ENCODE data around the gene BACH2. TPM values are rescaled to one million over a fixed set of nuclear protein-coding genes. Genes with fewer than 3 reads are reported as not detected.

The BACH2 gene
- polyA plus RNA-seq, 1 of the 3 experiments (the other 2 are of a cell fraction) = 0.46 TPM

DNA sequence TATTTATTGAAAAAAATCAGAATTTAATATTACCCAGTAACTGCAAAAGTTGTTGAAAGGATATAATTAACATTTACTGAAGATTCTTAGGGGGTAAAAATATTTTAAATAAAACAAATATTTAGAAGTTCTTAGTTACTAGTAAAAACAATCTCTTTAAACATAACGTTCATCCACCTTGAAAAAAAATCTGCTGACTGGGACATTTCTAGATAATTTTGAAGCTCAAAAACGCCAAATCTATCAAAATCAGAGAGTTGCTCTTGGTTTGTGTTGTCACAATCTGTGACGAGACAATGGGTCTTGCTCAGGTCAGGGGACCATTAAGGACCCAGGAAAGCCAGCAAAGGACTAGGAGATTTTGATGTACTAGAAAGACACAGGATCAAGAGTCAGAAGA, 177.0 kb downstream of the BACH2 start:
- H3K9ac ChIP-seq = no peak overlapping the region
- H3K9me3 ChIP-seq = no peaks in the 10 kb centered on the region
- WGBS (ENCODE audit: low lambda C conversion rate) = 71% methylated on average over 3 of the region's 3 CpGs
- DNase-seq = no peak
- H3K79me2 ChIP-seq (ENCODE audit: insufficient read depth) = no peaks in the 10 kb centered on the region
- H3K4me2 ChIP-seq = no peak overlapping the region
- H3K27ac ChIP-seq (ENCODE audit: low read depth in 2 of 2, low read length in 1 of 2) = no peak overlapping the region
- ChIA-PET CTCF (interaction anchor here (0.9 to 1.7 kb wide), 3 partner anchors 10 to 357 kb away, joined by 3 to 4 read pairs (median 3); no protein-coding TSS in a partner anchor), POLR2A (no interaction called here)
- H3K4me3 ChIP-seq (ENCODE audit: low read depth in 2 of 2, low read length in 1 of 2) = no peak overlapping the region
- no peaks in the 10 kb centered on the region for H3K9me2 ChIP-seq
- H3F3A ChIP-seq (replicated peaks; ENCODE audit: insufficient read depth) = no peaks in the 10 kb centered on the region
- no peaks in the 10 kb centered on the region for H3K27me3 ChIP-seq (ENCODE audit: insufficient read depth)
- no peaks in the 10 kb centered on the region for H4K20me1 ChIP-seq (ENCODE audit: insufficient read depth)
- H2AFZ ChIP-seq (ENCODE audit: low read depth) = no peak overlapping the region
- no peaks in the 10 kb centered on the region for H3K4me1 ChIP-seq (ENCODE audit: control insufficient read depth in 1 of 2, insufficient read depth in 2 of 2, low read depth in 1 of 2, low read length in 1 of 2)
- H3K36me3 ChIP-seq (replicated peaks in 1 of 2; ENCODE audit: control insufficient read depth in 1 of 2, insufficient read depth in 2 of 2, low read length in 1 of 2) = no peaks in the 10 kb centered on the region
- TF ChIP-seq, protein P1, sequence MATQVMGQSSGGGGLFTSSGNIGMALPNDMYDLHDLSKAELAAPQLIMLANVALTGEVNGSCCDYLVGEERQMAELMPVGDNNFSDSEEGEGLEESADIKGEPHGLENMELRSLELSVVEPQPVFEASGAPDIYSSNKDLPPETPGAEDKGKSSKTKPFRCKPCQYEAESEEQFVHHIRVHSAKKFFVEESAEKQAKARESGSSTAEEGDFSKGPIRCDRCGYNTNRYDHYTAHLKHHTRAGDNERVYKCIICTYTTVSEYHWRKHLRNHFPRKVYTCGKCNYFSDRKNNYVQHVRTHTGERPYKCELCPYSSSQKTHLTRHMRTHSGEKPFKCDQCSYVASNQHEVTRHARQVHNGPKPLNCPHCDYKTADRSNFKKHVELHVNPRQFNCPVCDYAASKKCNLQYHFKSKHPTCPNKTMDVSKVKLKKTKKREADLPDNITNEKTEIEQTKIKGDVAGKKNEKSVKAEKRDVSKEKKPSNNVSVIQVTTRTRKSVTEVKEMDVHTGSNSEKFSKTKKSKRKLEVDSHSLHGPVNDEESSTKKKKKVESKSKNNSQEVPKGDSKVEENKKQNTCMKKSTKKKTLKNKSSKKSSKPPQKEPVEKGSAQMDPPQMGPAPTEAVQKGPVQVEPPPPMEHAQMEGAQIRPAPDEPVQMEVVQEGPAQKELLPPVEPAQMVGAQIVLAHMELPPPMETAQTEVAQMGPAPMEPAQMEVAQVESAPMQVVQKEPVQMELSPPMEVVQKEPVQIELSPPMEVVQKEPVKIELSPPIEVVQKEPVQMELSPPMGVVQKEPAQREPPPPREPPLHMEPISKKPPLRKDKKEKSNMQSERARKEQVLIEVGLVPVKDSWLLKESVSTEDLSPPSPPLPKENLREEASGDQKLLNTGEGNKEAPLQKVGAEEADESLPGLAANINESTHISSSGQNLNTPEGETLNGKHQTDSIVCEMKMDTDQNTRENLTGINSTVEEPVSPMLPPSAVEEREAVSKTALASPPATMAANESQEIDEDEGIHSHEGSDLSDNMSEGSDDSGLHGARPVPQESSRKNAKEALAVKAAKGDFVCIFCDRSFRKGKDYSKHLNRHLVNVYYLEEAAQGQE (IDR thresholded peaks at IDR 0.05; ENCODE audit: low read depth, low read length) = no peak
- TF ChIP-seq FOSL2 (IDR thresholded peaks at IDR 0.05; ENCODE audit: borderline replicate concordance, low read depth) (no peak), ELF1 (IDR thresholded peaks at IDR 0.05) (no peak), TEAD4 (IDR thresholded peaks at IDR 0.05; ENCODE audit: borderline replicate concordance, insufficient read depth) (no peak), NRF1 (IDR thresholded peaks at IDR 0.05; ENCODE audit: low read depth, low read length) (no peak), CHD2 (IDR thresholded peaks at IDR 0.05; ENCODE audit: low read length, partially characterized antibody) (no peak), GABPA (IDR thresholded peaks at IDR 0.05; ENCODE audit: low read depth) (no peak), EZH2phosphoT487 (IDR thresholded peaks at IDR 0.05; ENCODE audit: borderline replicate concordance, low read depth) (no peak), TCF12 (IDR thresholded peaks at IDR 0.05) (no peak), MEF2A (IDR thresholded peaks at IDR 0.05; ENCODE audit: borderline replicate concordance, low read depth) (no peak), RCOR1 (IDR thresholded peaks at IDR 0.05; ENCODE audit: low read length) (no peak), GATA2 (CRISPR knock-in tag; IDR thresholded peaks at IDR 0.05) (no peak)
- TF ChIP-seq, protein P2, sequence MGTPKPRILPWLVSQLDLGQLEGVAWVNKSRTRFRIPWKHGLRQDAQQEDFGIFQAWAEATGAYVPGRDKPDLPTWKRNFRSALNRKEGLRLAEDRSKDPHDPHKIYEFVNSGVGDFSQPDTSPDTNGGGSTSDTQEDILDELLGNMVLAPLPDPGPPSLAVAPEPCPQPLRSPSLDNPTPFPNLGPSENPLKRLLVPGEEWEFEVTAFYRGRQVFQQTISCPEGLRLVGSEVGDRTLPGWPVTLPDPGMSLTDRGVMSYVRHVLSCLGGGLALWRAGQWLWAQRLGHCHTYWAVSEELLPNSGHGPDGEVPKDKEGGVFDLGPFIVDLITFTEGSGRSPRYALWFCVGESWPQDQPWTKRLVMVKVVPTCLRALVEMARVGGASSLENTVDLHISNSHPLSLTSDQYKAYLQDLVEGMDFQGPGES (IDR thresholded peaks at IDR 0.05; ENCODE audit: low read depth, low read length) = no peak

DNA sequence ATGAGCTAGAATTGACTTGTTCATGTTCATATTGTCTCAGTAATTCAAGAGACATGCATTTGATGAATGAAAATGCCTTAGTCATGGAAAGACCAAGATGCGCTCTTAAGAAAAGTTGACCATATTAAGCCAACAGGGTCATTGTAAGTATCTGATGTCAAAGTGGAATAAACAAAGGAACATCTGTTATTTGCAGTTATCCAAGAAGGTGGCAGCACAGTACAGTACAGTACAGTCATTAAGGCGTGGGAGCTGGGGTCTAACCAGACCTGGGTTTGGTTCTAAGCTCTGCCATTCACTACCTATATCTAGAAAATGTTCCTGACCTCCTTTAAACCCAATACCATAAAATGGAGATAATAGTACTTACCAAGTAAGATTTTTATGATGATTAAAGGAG, 178.1 kb downstream of the BACH2 start:
- no peaks in the 10 kb centered on the region for H3F3A ChIP-seq (replicated peaks; ENCODE audit: insufficient read depth)
- no peaks in the 10 kb centered on the region for H3K27me3 ChIP-seq (ENCODE audit: insufficient read depth)
- DNase-seq = no peak
- H2AFZ ChIP-seq (ENCODE audit: low read depth) = no peak overlapping the region
- no peaks in the 10 kb centered on the region for H3K9me3 ChIP-seq
- no peak overlapping the region for H3K9ac ChIP-seq
- CTCF ChIA-PET = interaction anchor here (0.8 to 1.7 kb wide), 4 partner anchors 14 to 358 kb away, joined by 3 to 4 read pairs (median 3); no protein-coding TSS in a partner anchor
- no peaks in the 10 kb centered on the region for H3K36me3 ChIP-seq (replicated peaks in 1 of 2; ENCODE audit: control insufficient read depth in 1 of 2, insufficient read depth in 2 of 2, low read length in 1 of 2)
- WGBS (ENCODE audit: low lambda C conversion rate) = 87% methylated on average over 2 of the region's 2 CpGs
- POLR2A ChIA-PET = no interaction called here
- H3K27ac ChIP-seq (ENCODE audit: low read depth in 2 of 2, low read length in 1 of 2) = no peak overlapping the region
- no peaks in the 10 kb centered on the region for H4K20me1 ChIP-seq (ENCODE audit: insufficient read depth)
- H3K79me2 ChIP-seq (ENCODE audit: insufficient read depth) = no peaks in the 10 kb centered on the region
- no peak overlapping the region for H3K4me2 ChIP-seq
- H3K4me3 ChIP-seq (ENCODE audit: low read depth in 2 of 2, low read length in 1 of 2) = no peak overlapping the region
- H3K4me1 ChIP-seq (ENCODE audit: control insufficient read depth in 1 of 2, insufficient read depth in 2 of 2, low read depth in 1 of 2, low read length in 1 of 2) = no peaks in the 10 kb centered on the region
- TF ChIP-seq FOSL2 (IDR thresholded peaks at IDR 0.05; ENCODE audit: borderline replicate concordance, low read depth) (no peak), EZH2phosphoT487 (IDR thresholded peaks at IDR 0.05; ENCODE audit: borderline replicate concordance, low read depth) (no peak), RAD21 (IDR thresholded peaks at IDR 0.05; ENCODE audit: low read length) (peak; percentile 41), RXRA (IDR thresholded peaks at IDR 0.05; ENCODE audit: borderline replicate concordance, low read depth) (no peak), EP300 (IDR thresholded peaks at IDR 0.05; ENCODE audit: borderline replicate concordance in 1 of 2, low read depth in 1 of 2, low read length in 1 of 2) (no peak)
- no peaks in the 10 kb centered on the region for H3K9me2 ChIP-seq

Data from SK-N-SH (cell line).